ENCODE data around the gene CYBC1.

The CYBC1 gene

GRCh38 chr17:82439829-82440365, 10.7 kb downstream of the CYBC1 start:
- Mint-ChIP-seq H3K4me1 (ENCODE audit: low read depth) (peaks cover 57% of the 10 kb centered on the region), H3K9me3 (no peaks in the 10 kb centered on the region), H3K4me3 (peak overlapping the region; percentile 70), H3K27me3 (no peaks in the 10 kb centered on the region), H3K27ac (peak overlapping the region; percentile 94), H3K36me3 (ENCODE audit: low read depth) (peaks cover 99% of the 10 kb centered on the region)
- intact Hi-C loops (cut with micrococcal nuclease), result loop anchor here (2.0 kb wide), 1 partner anchor 19 kb away; the partner anchor contains the start of gene NARF

GRCh38 chr17:82439194-82439828, 11.2 kb downstream of the CYBC1 start:
- Mint-ChIP-seq H3K27me3 (no peaks in the 10 kb centered on the region), H3K4me3 (no peak overlapping the region), H3K27ac (peak overlapping the region; percentile 94), H3K9me3 (no peaks in the 10 kb centered on the region), H3K36me3 (ENCODE audit: low read depth) (peaks cover 93% of the 10 kb centered on the region), H3K4me1 (ENCODE audit: low read depth) (peaks cover 55% of the 10 kb centered on the region)
- intact Hi-C loops (cut with micrococcal nuclease), result no loop called here

- Mint-ChIP-seq H3K27ac (peak overlapping the region; percentile 94), H3K9me3 (no peaks in the 10 kb centered on the region), H3K4me3 (no peak overlapping the region), H3K27me3 (no peaks in the 10 kb centered on the region), H3K36me3 (ENCODE audit: low read depth) (peaks cover 92% of the 10 kb centered on the region), H3K4me1 (ENCODE audit: low read depth) (peaks cover 57% of the 10 kb centered on the region)
- intact Hi-C loops (cut with micrococcal nuclease), result no loop called here
Measured at GRCh38 chr17:82438401-82439193, 12.0 kb downstream of the CYBC1 start.

- Mint-ChIP-seq H3K4me1 (ENCODE audit: low read depth) (peaks cover 49% of the 10 kb centered on the region), H3K36me3 (ENCODE audit: low read depth) (peaks cover 82% of the 10 kb centered on the region), H3K27me3 (no peaks in the 10 kb centered on the region), H3K9me3 (no peaks in the 10 kb centered on the region), H3K27ac (no peak overlapping the region), H3K4me3 (no peak overlapping the region)
- intact Hi-C loops (cut with micrococcal nuclease), result no loop called here
Measured at GRCh38 chr17:82437325-82437668, 13.3 kb downstream of the CYBC1 start.

GRCh38 chr17:82436601-82437324, 13.8 kb downstream of the CYBC1 start:
- intact Hi-C loops (cut with micrococcal nuclease), result no loop called here
- H3K4me3 Mint-ChIP-seq, result no peak overlapping the region
- peaks cover 82% of the 10 kb centered on the region for H3K36me3 Mint-ChIP-seq (ENCODE audit: low read depth)
- H3K27me3 Mint-ChIP-seq, result no peaks in the 10 kb centered on the region
- H3K4me1 Mint-ChIP-seq (ENCODE audit: low read depth), result peaks cover 43% of the 10 kb centered on the region
- H3K9me3 Mint-ChIP-seq, result no peaks in the 10 kb centered on the region
- H3K27ac Mint-ChIP-seq, result peak overlapping the region; percentile 30

GRCh38 chr17:82435601-82436583, 14.7 kb downstream of the CYBC1 start:
- no peaks in the 10 kb centered on the region for H3K27me3 Mint-ChIP-seq
- peaks cover 35% of the 10 kb centered on the region for H3K4me1 Mint-ChIP-seq (ENCODE audit: low read depth)
- H3K36me3 Mint-ChIP-seq (ENCODE audit: low read depth), result peaks cover 83% of the 10 kb centered on the region
- intact Hi-C loops (cut with micrococcal nuclease), result no loop called here
- H3K9me3 Mint-ChIP-seq, result no peaks in the 10 kb centered on the region
- peak overlapping the region; percentile 69 for H3K27ac Mint-ChIP-seq
- H3K4me3 Mint-ChIP-seq, result no peak overlapping the region

GRCh38 chr17:82435103-82435502, 15.4 kb downstream of the CYBC1 start:
- H3K4me1 Mint-ChIP-seq (ENCODE audit: low read depth), result peaks cover 29% of the 10 kb centered on the region
- intact Hi-C loops (cut with micrococcal nuclease), result no loop called here
- no peaks in the 10 kb centered on the region for H3K27me3 Mint-ChIP-seq
- H3K4me3 Mint-ChIP-seq, result no peak overlapping the region
- peaks cover 82% of the 10 kb centered on the region for H3K36me3 Mint-ChIP-seq (ENCODE audit: low read depth)
- H3K9me3 Mint-ChIP-seq, result no peaks in the 10 kb centered on the region
- H3K27ac Mint-ChIP-seq, result peak overlapping the region; percentile 69

- intact Hi-C loops (cut with micrococcal nuclease), result no loop called here
- H3K9me3 Mint-ChIP-seq, result no peaks in the 10 kb centered on the region
- H3K4me1 Mint-ChIP-seq (ENCODE audit: low read depth), result peaks cover 29% of the 10 kb centered on the region
- H3K27ac Mint-ChIP-seq, result peak overlapping the region; percentile 69
- H3K4me3 Mint-ChIP-seq, result no peak overlapping the region
- peaks cover 82% of the 10 kb centered on the region for H3K36me3 Mint-ChIP-seq (ENCODE audit: low read depth)
- no peaks in the 10 kb centered on the region for H3K27me3 Mint-ChIP-seq
Measured at GRCh38 chr17:82434216-82434565, 16.4 kb downstream of the CYBC1 start.

GRCh38 chr17:82433560-82434215, 16.9 kb downstream of the CYBC1 start:
- H3K4me1 Mint-ChIP-seq (ENCODE audit: low read depth), result peaks cover 33% of the 10 kb centered on the region
- H3K4me3 Mint-ChIP-seq, result no peak overlapping the region

GRCh38 chr17:82432017-82432416, 18.5 kb downstream of the CYBC1 start:
- Mint-ChIP-seq H3K4me3 (no peak overlapping the region), H3K9me3 (no peaks in the 10 kb centered on the region), H3K4me1 (ENCODE audit: low read depth) (peaks cover 36% of the 10 kb centered on the region), H3K36me3 (ENCODE audit: low read depth) (peaks cover 67% of the 10 kb centered on the region), H3K27ac (no peak overlapping the region), H3K27me3 (no peaks in the 10 kb centered on the region)
- intact Hi-C loops (cut with micrococcal nuclease), result no loop called here

More at GRCh38 chr17:82433560-82434215, 16.9 kb downstream of the CYBC1 start:
- Mint-ChIP-seq H3K9me3 (no peaks in the 10 kb centered on the region), H3K27me3 (no peaks in the 10 kb centered on the region), H3K27ac (peak overlapping the region; percentile 69), H3K36me3 (ENCODE audit: low read depth) (peaks cover 79% of the 10 kb centered on the region)
- intact Hi-C loops (cut with micrococcal nuclease), result no loop called here

GRCh38 chr17:82429824-82430223, 20.7 kb downstream of the CYBC1 start:
- Mint-ChIP-seq H3K4me1 (ENCODE audit: low read depth) (peaks cover 36% of the 10 kb centered on the region), H3K27ac (peak overlapping the region; percentile 56), H3K36me3 (ENCODE audit: low read depth) (peaks cover 63% of the 10 kb centered on the region), H3K9me3 (no peaks in the 10 kb centered on the region), H3K27me3 (no peaks in the 10 kb centered on the region), H3K4me3 (peak overlapping the region; percentile 30)
- intact Hi-C loops (cut with micrococcal nuclease), result no loop called here

GRCh38 chr17:82428546-82428945, 22.0 kb downstream of the CYBC1 start:
- H3K27ac Mint-ChIP-seq, result no peak overlapping the region

GRCh38 chr17:82424863-82425159, 25.7 kb downstream of the CYBC1 start:
- H3K9me3 Mint-ChIP-seq, result peaks cover 13% of the 10 kb centered on the region
- no peak overlapping the region for H3K4me3 Mint-ChIP-seq
- no peaks in the 10 kb centered on the region for H3K27me3 Mint-ChIP-seq
- peaks cover 36% of the 10 kb centered on the region for H3K4me1 Mint-ChIP-seq (ENCODE audit: low read depth)
- H3K36me3 Mint-ChIP-seq (ENCODE audit: low read depth), result peaks cover 80% of the 10 kb centered on the region
- H3K27ac Mint-ChIP-seq, result peak overlapping the region; percentile 13
- intact Hi-C loops (cut with micrococcal nuclease), result no loop called here

More at GRCh38 chr17:82428546-82428945, 22.0 kb downstream of the CYBC1 start:
- Mint-ChIP-seq H3K9me3 (no peaks in the 10 kb centered on the region), H3K4me1 (ENCODE audit: low read depth) (peaks cover 37% of the 10 kb centered on the region), H3K36me3 (ENCODE audit: low read depth) (peaks cover 69% of the 10 kb centered on the region), H3K4me3 (no peak overlapping the region), H3K27me3 (no peaks in the 10 kb centered on the region)
- intact Hi-C loops (cut with micrococcal nuclease), result no loop called here
